SK-N-SH treated with all-trans-retinoic acid at 6 μM for 48 hours (cell line): ENCODE data around the gene TYW5.
A peak's percentile ranks its signal among the peaks of the same experiment; 100 is the strongest.

Source experiments
- ATAC-seq: fragments of 200-7000 bp; cut with Tn5 transposase; 3 replicates; pipeline ENCODE4 v1.9.1; 2020; ENCODE audit warnings: mild to moderate bottlenecking, moderate library complexity
- BACH2 ChIP-seq: fragments of 250-450 bp; sonication (Bioruptor Pico); IDR thresholded peaks from 2 replicates; pipeline ENCODE4 v1.9.0; 2021; ENCODE audit warnings: mild to moderate bottlenecking, borderline replicate concordance
- CSDC2 ChIP-seq: fragments of 250-450 bp; sonication (Bioruptor Pico); IDR thresholded peaks from 2 replicates; pipeline ENCODE4 v1.5.0; 2020; ENCODE audit warnings: mild to moderate bottlenecking, moderate library complexity
- GLIS3 ChIP-seq: fragments of 250-450 bp; sonication (Bioruptor Pico); IDR thresholded peaks from 2 replicates; pipeline ENCODE4 v1.5.0; 2020; ENCODE audit warnings: mild to moderate bottlenecking, moderate library complexity
- ISL1 ChIP-seq: fragments of 250-450 bp; sonication (Bioruptor Pico); IDR thresholded peaks from 2 replicates; pipeline ENCODE4 v2.1.2; 2022; ENCODE audit warnings: mild to moderate bottlenecking, moderate library complexity
- OSR1 ChIP-seq: fragments of 250-450 bp; sonication (Bioruptor Pico); IDR thresholded peaks from 2 replicates; pipeline ENCODE4 v1.8.0; 2022; ENCODE audit warnings: moderate library complexity, mild to moderate bottlenecking, inconsistent platforms
- PPARA ChIP-seq: fragments of 250-450 bp; sonication (Bioruptor Pico); IDR thresholded peaks from 2 replicates; pipeline ENCODE4 v1.5.0; 2020; ENCODE audit warnings: mild to moderate bottlenecking, borderline replicate concordance
- RARB ChIP-seq: fragments of 250-450 bp; sonication (Bioruptor Pico); IDR thresholded peaks from 2 replicates; pipeline ENCODE4 v1.8.0; 2021; ENCODE audit warnings: mild to moderate bottlenecking, moderate library complexity
- SNAI2 ChIP-seq: fragments of 250-450 bp; sonication (Bioruptor Pico); IDR thresholded peaks from 2 replicates; pipeline ENCODE4 v1.5.0; 2020; ENCODE audit warnings: mild to moderate bottlenecking, moderate library complexity
- TCF4 ChIP-seq: fragments of 250-450 bp; sonication (Bioruptor Pico); IDR thresholded peaks from 2 replicates; pipeline ENCODE4 v1.8.0; 2021; ENCODE audit warnings: mild to moderate bottlenecking, moderate library complexity, borderline replicate concordance
- TOX ChIP-seq: fragments of 250-450 bp; sonication (Bioruptor Pico); IDR thresholded peaks from 2 replicates; pipeline ENCODE4 v1.8.0; 2021; ENCODE audit warnings: mild to moderate bottlenecking, moderate library complexity, borderline replicate concordance
- ZC3H10 ChIP-seq: fragments of 250-450 bp; sonication (Bioruptor Pico); IDR thresholded peaks from 2 replicates; pipeline ENCODE4 v1.5.1; 2021; ENCODE audit warnings: mild to moderate bottlenecking, moderate library complexity
- ZFP3 ChIP-seq: fragments of 250-450 bp; sonication (Bioruptor Pico); IDR thresholded peaks from 2 replicates; pipeline ENCODE4 v1.5.0; 2020; ENCODE audit warnings: mild to moderate bottlenecking, moderate library complexity
- ZFP30 ChIP-seq: fragments of 450-650 bp; formaldehyde crosslinking; IDR thresholded peaks from 2 replicates; pipeline ENCODE4 v1.5.0; 2022; ENCODE audit warnings: mild to moderate bottlenecking, moderate library complexity
- ZNF565 ChIP-seq: fragments of 450-650 bp; formaldehyde crosslinking; conservative IDR thresholded peaks from 2 replicates; pipeline ENCODE4 v1.5.0; 2020; ENCODE audit warnings: low read depth, mild to moderate bottlenecking, moderate library complexity
- ZNF70 ChIP-seq: fragments of 450-650 bp; formaldehyde crosslinking; IDR thresholded peaks from 2 replicates; pipeline ENCODE4 v1.5.0; 2020; ENCODE audit warnings: mild to moderate bottlenecking, moderate library complexity
- ZNF8 ChIP-seq: fragments of 450-650 bp; formaldehyde crosslinking; IDR thresholded peaks from 2 replicates; pipeline ENCODE4 v1.5.0; 2020; ENCODE audit warnings: mild to moderate bottlenecking, moderate library complexity
- TF ChIP-seq, protein P1 (sequence below): fragments of 250-450 bp; sonication (Bioruptor Pico); IDR thresholded peaks from 2 replicates; pipeline ENCODE4 v1.8.0; 2021; ENCODE audit warnings: low read depth, mild to moderate bottlenecking, moderate library complexity, borderline replicate concordance
- TF ChIP-seq, protein P2 (sequence below): fragments of 250-450 bp; sonication (Bioruptor Pico); IDR thresholded peaks from 2 replicates; pipeline ENCODE4 v1.5.1; 2021; ENCODE audit warnings: mild to moderate bottlenecking, moderate library complexity
- TF ChIP-seq, protein P3 (sequence below): fragments of 250-450 bp; sonication (Bioruptor Pico); IDR thresholded peaks from 2 replicates; pipeline ENCODE4 v1.5.0; 2020; ENCODE audit warnings: mild to moderate bottlenecking, moderate library complexity
- TF ChIP-seq, protein P4 (sequence below): fragments of 250-450 bp; sonication (Bioruptor Pico); IDR thresholded peaks from 2 replicates; pipeline ENCODE4 v1.5.1; 2020; ENCODE audit warnings: low read depth, mild to moderate bottlenecking, moderate library complexity
- TF ChIP-seq, protein P5 (sequence below): fragments of 250-450 bp; sonication (Bioruptor Pico); IDR thresholded peaks from 2 replicates; pipeline ENCODE4 v1.8.0; 2020; ENCODE audit warnings: mild to moderate bottlenecking, moderate library complexity, borderline replicate concordance

The TYW5 gene

DNA sequence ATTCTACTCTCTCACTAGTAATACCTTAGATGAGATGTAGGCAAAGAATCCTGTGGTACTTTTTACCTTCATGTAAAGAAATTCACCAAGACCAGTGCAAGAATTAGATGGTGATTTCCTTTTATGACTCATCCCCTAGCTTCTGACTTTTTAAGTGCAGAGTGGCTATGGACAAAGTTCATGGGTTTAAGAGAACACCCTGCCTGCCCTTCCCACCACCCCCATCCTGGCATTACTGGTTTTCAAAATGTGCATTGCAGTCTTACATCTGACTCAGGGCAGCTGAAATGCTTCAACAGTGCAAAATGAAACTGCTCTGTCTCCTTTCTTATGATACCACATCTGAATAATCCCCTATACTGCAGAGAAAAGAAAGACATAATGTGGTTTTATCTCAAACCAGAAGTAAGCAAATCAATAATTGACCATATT, 22.7 kb upstream of the TYW5 start:
- ATAC-seq, result peak; percentile 59
- TF ChIP-seq ISL1 (CRISPR knock-in tag), result no peak
- no peak for TF ChIP-seq ZNF565 (CRISPR knock-in tag)
- TF ChIP-seq ZC3H10 (CRISPR knock-in tag), result no peak
- TF ChIP-seq, protein P1, sequence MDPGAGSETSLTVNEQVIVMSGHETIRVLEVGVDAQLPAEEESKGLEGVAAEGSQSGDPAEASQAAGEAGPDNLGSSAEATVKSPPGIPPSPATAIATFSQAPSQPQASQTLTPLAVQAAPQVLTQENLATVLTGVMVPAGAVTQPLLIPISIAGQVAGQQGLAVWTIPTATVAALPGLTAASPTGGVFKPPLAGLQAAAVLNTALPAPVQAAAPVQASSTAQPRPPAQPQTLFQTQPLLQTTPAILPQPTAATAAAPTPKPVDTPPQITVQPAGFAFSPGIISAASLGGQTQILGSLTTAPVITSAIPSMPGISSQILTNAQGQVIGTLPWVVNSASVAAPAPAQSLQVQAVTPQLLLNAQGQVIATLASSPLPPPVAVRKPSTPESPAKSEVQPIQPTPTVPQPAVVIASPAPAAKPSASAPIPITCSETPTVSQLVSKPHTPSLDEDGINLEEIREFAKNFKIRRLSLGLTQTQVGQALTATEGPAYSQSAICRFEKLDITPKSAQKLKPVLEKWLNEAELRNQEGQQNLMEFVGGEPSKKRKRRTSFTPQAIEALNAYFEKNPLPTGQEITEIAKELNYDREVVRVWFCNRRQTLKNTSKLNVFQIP (CRISPR knock-in tag), result no peak
- TF ChIP-seq PPARA (CRISPR knock-in tag), result no peak
- TF ChIP-seq, protein P2, sequence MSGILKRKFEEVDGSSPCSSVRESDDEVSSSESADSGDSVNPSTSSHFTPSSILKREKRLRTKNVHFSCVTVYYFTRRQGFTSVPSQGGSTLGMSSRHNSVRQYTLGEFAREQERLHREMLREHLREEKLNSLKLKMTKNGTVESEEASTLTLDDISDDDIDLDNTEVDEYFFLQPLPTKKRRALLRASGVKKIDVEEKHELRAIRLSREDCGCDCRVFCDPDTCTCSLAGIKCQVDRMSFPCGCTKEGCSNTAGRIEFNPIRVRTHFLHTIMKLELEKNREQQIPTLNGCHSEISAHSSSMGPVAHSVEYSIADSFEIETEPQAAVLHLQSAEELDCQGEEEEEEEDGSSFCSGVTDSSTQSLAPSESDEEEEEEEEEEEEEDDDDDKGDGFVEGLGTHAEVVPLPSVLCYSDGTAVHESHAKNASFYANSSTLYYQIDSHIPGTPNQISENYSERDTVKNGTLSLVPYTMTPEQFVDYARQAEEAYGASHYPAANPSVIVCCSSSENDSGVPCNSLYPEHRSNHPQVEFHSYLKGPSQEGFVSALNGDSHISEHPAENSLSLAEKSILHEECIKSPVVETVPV (CRISPR knock-in tag), result no peak
- TF ChIP-seq TOX (CRISPR knock-in tag), result no peak
- TF ChIP-seq, protein P3, sequence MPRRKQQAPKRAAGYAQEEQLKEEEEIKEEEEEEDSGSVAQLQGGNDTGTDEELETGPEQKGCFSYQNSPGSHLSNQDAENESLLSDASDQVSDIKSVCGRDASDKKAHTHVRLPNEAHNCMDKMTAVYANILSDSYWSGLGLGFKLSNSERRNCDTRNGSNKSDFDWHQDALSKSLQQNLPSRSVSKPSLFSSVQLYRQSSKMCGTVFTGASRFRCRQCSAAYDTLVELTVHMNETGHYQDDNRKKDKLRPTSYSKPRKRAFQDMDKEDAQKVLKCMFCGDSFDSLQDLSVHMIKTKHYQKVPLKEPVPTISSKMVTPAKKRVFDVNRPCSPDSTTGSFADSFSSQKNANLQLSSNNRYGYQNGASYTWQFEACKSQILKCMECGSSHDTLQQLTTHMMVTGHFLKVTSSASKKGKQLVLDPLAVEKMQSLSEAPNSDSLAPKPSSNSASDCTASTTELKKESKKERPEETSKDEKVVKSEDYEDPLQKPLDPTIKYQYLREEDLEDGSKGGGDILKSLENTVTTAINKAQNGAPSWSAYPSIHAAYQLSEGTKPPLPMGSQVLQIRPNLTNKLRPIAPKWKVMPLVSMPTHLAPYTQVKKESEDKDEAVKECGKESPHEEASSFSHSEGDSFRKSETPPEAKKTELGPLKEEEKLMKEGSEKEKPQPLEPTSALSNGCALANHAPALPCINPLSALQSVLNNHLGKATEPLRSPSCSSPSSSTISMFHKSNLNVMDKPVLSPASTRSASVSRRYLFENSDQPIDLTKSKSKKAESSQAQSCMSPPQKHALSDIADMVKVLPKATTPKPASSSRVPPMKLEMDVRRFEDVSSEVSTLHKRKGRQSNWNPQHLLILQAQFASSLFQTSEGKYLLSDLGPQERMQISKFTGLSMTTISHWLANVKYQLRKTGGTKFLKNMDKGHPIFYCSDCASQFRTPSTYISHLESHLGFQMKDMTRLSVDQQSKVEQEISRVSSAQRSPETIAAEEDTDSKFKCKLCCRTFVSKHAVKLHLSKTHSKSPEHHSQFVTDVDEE (CRISPR knock-in tag), result no peak
- no peak for TF ChIP-seq TCF4
- TF ChIP-seq OSR1 (CRISPR knock-in tag), result no peak
- no peak for TF ChIP-seq SNAI2
- TF ChIP-seq ZFP30 (CRISPR knock-in tag), result no peak
- TF ChIP-seq RARB (CRISPR knock-in tag), result no peak
- no peak for TF ChIP-seq ZFP3 (CRISPR knock-in tag)
- no peak for TF ChIP-seq GLIS3 (CRISPR knock-in tag)
- TF ChIP-seq ZNF70, result no peak
- TF ChIP-seq, protein P4, sequence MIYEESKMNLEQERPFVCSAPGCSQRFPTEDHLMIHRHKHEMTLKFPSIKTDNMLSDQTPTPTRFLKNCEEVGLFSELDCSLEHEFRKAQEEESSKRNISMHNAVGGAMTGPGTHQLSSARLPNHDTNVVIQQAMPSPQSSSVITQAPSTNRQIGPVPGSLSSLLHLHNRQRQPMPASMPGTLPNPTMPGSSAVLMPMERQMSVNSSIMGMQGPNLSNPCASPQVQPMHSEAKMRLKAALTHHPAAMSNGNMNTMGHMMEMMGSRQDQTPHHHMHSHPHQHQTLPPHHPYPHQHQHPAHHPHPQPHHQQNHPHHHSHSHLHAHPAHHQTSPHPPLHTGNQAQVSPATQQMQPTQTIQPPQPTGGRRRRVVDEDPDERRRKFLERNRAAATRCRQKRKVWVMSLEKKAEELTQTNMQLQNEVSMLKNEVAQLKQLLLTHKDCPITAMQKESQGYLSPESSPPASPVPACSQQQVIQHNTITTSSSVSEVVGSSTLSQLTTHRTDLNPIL (CRISPR knock-in tag), result no peak
- TF ChIP-seq ZNF8 (CRISPR knock-in tag), result no peak

DNA sequence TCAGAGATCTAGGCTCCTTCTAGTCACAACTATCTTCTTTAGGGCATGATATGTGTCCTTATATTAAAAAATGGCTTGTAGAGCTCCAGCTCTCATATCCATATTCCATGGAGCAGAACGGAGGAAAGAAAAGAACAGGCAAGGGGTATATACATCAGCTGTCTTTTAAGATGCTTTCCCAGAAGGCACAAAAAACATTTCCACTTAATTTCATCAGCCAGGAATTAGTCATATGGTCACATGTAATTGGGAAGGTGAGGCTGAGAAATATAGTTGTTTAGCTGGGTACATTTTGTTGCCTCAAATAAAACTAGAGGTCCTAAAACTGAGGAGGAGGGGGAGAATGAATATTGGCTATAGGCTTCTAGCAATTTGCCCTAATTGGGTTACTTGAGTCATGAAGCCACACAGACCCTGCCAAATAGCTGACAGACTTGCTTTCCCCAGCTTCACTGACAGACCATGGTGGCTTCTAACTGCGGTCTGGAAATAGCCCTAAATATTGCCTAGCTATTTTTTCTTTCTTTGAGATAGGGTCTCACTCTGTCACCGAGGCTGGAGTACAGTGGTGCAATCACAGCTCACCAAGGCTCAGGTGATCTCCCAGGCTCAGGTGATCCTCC, 20.1 kb upstream of the TYW5 start:
- no peak for ATAC-seq

More for the DNA sequence above, 20.1 kb upstream of the TYW5 start:
- no peak for TF ChIP-seq ZNF70
- TF ChIP-seq ZNF565 (CRISPR knock-in tag), result no peak
- TF ChIP-seq, protein P3 (CRISPR knock-in tag), result no peak
- no peak for TF ChIP-seq RARB (CRISPR knock-in tag)
- TF ChIP-seq CSDC2 (CRISPR knock-in tag), result no peak
- TF ChIP-seq ZFP3 (CRISPR knock-in tag), result no peak
- TF ChIP-seq OSR1 (CRISPR knock-in tag), result no peak
- no peak for TF ChIP-seq ZC3H10 (CRISPR knock-in tag)
- TF ChIP-seq, protein P5, sequence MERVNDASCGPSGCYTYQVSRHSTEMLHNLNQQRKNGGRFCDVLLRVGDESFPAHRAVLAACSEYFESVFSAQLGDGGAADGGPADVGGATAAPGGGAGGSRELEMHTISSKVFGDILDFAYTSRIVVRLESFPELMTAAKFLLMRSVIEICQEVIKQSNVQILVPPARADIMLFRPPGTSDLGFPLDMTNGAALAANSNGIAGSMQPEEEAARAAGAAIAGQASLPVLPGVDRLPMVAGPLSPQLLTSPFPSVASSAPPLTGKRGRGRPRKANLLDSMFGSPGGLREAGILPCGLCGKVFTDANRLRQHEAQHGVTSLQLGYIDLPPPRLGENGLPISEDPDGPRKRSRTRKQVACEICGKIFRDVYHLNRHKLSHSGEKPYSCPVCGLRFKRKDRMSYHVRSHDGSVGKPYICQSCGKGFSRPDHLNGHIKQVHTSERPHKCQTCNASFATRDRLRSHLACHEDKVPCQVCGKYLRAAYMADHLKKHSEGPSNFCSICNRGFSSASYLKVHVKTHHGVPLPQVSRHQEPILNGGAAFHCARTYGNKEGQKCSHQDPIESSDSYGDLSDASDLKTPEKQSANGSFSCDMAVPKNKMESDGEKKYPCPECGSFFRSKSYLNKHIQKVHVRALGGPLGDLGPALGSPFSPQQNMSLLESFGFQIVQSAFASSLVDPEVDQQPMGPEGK, result no peak
- TF ChIP-seq ISL1 (CRISPR knock-in tag), result no peak
- TF ChIP-seq, protein P2 (CRISPR knock-in tag), result no peak
- no peak for TF ChIP-seq ZNF8 (CRISPR knock-in tag)
- TF ChIP-seq, protein P4 (CRISPR knock-in tag), result no peak
- TF ChIP-seq GLIS3 (CRISPR knock-in tag), result no peak
- TF ChIP-seq SNAI2, result no peak
- no peak for TF ChIP-seq BACH2 (CRISPR knock-in tag)
- no peak for TF ChIP-seq TOX (CRISPR knock-in tag)
- TF ChIP-seq TCF4, result no peak
